Activated CD4-positive, alpha-beta T cell treated with anti-CD3 and anti-CD28 coated beads, Interleukin-2, Interleukin-6, amounts not matched to agents 100 ng/mL and 50 ng/mL, durations not matched to agents 16 hours and 8 hours (primary cell): Measurements from ENCODE around the gene JMY.

ENCODE experiments used
- DNase-seq: peaks from one replicate; pipeline ENCODE4 v3.0.0-alpha.2; 2020

Gene JMY, protein sequence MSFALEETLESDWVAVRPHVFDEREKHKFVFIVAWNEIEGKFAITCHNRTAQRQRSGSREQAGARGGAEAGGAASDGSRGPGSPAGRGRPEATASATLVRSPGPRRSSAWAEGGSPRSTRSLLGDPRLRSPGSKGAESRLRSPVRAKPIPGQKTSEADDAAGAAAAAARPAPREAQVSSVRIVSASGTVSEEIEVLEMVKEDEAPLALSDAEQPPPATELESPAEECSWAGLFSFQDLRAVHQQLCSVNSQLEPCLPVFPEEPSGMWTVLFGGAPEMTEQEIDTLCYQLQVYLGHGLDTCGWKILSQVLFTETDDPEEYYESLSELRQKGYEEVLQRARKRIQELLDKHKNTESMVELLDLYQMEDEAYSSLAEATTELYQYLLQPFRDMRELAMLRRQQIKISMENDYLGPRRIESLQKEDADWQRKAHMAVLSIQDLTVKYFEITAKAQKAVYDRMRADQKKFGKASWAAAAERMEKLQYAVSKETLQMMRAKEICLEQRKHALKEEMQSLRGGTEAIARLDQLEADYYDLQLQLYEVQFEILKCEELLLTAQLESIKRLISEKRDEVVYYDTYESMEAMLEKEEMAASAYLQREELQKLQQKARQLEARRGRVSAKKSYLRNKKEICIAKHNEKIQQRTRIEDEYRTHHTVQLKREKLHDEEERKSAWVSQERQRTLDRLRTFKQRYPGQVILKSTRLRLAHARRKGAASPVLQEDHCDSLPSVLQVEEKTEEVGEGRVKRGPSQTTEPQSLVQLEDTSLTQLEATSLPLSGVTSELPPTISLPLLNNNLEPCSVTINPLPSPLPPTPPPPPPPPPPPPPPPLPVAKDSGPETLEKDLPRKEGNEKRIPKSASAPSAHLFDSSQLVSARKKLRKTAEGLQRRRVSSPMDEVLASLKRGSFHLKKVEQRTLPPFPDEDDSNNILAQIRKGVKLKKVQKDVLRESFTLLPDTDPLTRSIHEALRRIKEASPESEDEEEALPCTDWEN

DNA sequence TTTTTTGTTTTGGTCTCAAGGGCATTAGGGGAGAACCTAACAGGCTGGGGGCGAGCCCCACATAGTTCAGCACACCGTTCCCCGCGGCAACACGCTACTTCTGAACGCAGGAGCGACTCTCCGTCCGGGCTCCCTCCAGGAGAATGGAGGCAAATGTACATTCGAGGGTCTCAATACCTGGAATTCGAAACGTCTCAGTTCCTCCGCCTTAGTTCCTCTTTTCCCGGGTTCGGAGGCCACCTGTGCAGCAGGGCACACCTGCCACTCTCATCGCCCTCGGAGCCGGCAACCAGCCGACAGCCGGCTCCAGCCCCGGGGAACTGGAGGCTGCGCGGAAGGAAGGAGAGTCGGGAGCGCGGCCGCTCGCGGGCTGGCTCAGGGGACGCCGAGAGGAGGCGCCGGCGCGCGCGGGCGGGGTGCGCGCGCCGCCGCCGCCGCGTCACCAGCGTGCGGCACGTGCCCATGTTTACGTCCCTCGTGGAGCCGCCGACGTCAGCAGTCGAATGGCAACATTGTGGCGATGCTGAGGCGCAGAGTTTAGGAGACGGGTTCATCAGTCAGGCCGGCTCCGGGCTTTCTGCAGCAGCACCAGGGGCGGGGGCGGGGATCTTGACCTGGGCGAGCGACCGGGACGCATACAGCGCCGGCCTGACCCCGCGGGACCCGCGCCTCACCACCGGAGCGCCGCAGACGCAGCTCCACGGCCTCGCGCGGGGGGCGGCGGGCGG lies at the start of gene JMY:
Gene JMY, plus strand, starts transcription at position 498 of the 728 bp plus-strand sequence. CDS start 520 bp downstream, outside the sequence.
- peak; percentile 89 for DNase-seq

DNA sequence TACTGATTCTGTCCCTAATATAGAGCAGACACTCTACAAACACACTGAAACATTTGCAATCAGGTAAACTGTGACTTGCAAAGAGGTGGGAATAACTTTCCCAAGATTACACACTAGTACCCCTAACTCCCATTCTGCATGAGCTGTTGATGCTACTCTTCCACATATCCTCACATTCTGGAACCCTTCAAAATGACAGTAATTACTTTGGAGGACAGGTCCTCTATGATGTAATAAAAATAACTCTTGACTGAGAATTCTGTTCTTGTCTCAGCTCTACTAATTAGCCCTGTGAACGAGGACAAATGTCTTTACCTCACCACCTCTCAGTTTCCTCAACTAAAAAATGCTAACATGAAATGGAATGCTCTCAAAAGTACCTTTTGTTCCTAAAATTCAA lies 49.5 kb upstream of the JMY start:
- DNase-seq = no peak

DNA sequence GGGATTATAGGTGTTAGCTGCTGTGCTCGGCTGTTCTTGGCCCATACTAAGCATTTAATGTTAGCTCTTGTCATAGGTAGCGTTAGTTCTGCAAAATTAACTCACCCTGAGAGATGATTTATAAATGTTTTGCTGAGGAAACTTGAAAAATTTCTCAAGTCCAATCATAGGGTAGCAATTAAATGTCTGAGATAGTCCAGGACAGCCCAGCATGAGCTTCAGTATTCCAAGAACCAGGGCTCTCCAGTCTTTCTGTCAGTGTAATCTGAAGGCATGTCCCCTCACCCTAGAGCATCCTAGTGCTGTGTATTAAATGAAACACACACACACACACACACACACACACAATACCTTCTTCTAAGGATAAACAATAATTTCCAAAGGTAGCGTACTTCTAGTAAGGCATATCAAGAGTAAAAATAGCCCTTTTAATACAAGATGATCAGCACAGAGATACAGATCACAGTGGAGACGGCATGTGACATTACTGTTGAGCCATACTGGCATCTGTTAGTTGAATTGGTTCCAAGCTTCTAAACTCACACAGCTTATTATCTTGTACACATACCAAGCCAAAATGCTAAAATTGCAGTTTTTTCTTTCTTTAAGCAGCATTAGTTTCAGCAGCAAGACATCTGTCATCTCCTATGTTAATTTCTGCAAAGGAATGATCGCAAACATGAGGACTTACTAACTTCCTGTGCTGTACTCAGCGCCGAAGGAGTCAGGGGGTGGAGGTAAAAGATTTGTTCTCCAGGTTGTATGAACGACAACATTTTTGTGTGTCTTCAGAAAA lies 46.3 kb upstream of the JMY start:
- DNase-seq = no peak

DNA sequence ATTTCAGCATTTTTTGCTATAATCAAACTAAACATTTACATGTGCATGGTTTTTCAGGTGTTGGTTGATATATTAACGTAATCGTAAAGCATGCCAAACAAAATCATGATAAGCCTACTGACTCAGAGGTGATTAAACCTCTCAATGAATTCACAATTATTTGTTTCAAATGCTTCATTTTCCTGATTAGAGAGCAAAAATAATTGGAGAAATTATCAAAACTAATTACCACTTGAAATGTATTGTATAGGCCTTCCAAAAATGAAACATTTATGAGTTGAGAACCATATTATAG lies 45.7 kb upstream of the JMY start:
- no peak for DNase-seq

DNA sequence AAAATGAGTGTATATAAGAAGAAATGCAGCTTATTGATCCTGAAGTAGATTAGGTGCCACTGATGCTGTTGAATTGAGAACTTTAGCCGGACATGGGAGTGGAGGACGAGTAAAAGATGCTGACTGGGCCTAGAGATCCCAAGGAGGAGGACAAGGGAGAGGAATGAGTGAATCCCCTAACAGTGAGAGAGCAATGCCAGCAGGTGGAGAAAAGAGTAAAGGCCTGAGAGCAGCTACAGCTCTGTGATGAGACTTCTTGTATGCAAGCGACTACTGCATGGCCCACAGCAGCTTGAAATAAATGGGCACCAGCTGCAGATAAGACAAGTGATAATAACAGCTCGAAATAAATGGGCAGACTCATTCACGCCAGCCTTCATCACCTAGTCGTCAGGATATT lies 44.5 kb upstream of the JMY start:
- no peak for DNase-seq

DNA sequence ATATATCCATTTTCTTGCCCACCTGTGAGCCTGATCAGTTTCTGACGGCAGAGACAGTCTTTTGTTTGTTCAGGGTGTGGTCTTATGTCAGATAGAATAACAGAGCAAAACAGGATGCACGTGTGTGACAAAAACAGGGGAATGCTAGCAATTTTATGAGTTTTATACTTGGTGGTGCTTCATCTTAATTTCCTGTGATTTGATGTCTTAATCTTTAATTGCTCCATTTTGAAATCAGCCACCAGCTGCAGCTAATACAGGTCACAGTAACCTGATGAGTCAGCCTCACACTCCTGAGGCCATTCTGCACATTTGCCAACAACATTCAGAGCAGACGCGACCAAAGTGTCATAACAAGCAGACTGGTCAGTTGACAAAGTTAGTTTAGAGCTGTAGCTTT lies 42.3 kb upstream of the JMY start:
- no peak for DNase-seq

DNA sequence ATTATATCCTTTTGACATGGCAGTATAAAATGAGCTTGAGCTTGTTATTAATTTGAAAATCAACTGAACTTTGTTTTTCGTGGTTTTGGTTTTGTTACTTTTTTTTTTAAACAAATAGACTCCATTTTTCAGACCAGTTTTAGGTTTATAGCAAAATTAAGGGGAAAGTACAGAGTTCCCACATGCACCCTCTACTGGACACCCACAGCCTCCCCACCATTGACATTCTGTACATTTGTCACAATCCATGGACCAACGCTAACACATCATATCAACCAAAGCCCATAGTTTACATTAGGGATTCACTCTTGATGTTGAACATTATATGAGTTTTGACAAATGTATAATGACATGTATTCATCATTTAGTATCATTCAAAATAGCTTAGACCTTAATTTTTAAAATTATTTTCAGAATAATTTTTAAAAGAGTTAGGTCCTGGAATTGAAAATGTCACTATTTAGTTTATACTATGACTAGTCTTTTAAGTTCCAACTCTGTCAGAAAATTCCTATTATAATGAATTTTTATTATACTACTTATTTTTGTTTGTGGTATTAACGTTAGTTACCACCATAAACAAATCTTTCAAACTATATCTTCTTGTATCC lies 35.3 kb upstream of the JMY start:
- no peak for DNase-seq

DNA sequence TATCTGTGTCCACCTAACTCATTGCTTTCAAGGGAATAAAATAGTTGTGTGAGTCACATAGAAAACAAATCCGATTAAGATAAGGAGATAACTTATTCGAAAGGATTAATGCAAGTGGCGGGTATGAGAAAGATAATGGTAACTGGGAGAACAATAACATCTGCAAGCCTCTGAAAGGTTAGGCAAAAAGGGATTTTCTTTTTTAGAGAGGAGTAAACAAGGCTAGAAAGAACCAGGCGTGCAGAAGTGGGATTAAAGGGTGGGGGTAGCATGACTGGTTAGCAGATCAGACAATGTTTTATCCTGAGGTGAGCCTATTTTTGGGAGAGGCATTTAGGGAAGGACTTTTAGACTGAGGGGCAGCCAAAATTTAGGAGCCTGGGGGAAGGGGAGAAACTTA lies 34.7 kb upstream of the JMY start:
- DNase-seq = no peak

DNA sequence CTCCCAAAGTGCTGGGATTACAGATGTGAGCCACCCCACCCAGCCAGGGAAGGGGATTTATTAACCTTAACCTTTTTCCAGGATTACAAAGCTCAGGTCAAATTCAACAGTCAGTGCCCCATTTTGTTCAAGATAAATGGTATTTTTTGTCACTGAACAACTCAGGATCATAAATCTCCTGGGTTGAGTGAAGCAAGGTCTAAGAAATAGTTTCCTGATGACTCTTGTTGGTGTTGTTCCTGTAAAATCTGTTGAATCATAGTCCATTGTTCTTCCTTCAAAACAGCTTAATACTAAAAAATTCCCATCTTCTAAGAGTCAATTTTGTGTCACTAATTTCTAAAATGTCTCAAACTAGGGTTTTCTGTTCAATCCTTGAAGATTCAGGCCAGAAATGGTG lies 33.9 kb upstream of the JMY start:
- DNase-seq = no peak

DNA sequence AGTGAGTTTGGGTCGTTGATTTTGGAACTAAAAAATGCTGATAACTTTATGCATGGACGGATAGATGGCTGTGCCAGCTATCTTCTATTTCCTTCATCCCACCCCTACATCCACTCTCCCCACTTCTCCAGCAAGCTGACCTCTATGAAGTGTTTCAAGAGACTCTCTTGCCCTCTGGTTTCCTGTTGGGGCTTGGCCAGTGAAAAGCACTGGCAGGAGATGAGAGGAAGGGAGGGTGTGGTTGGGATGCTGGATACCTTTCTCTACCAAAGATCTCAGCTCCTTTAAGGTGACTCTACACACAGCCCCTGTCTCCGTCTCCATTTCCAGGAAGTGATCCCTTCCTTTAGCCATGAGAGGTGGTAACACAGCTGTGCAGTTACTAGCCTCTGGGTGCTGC lies 30.0 kb upstream of the JMY start:
- no peak for DNase-seq

DNA sequence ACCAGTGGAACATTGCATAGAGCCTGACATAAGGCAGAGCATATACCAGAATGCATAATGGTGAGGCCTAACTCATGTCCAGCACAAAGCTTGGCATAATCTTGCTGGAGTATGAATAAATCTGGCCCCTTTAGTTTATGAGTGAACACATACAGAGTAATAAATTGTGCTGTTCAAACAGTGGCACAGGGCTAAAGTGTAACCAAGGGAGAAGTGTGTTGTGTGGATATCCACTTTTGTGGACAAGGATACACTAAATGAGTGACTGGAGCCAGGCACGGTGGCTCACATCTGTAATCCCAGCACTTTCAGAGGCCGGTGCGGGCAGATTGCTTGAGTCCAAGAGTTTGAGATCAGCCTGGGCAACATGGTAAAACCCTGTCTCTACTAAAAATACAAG lies 29.4 kb upstream of the JMY start:
- DNase-seq = no peak

DNA sequence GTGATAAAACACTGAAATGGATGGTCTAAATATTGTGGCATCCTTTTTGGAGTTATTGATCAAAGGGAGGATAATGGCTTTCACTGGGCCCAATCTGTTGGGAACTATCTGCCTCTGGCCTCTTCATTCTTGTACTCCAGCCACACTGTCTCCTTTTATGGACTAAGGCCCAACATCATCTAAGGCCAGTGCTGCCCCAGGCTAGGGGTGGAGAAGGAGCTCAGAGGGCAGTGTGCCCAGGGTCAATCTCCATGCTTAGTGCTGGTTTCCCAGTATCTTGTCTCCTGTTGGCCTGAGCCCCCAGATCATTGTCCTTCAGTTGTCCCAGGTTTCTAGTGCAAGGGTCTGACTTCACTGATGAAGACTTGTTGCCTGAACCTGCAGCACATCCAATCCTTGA lies 26.4 kb upstream of the JMY start:
- no peak for DNase-seq

DNA sequence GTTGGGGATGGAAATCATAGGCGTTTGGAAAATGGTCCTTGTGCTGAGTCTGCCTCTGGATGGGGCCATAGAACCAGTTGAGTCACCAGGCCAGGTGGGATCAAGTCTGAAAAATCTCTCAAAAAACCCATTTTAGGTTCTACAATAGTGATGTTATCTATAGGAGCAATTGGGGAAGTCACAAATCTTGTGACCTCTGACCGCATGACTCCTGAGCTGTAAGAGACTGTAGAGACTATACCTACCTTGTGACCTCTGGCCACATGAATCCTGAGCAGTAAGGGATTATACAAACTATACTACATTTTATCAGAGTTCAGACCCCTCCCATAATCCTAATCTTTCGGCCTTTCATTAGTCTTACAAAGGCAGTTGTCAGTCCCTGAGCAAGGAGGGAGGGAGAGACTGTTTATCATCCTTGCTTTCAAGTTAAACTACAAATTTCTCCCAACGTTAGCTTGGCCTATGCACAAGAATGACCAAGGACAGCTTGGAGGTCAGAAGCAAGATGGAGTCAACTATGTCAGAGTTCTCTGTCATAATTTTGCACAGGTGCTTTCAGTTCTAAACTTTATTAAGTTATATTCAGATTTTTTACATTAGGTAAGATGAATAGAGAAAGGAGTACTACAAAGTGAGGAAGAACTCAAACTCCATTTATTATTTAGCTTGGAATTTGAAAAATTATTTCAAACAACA lies 11.5 kb upstream of the JMY start:
- DNase-seq = no peak

DNA sequence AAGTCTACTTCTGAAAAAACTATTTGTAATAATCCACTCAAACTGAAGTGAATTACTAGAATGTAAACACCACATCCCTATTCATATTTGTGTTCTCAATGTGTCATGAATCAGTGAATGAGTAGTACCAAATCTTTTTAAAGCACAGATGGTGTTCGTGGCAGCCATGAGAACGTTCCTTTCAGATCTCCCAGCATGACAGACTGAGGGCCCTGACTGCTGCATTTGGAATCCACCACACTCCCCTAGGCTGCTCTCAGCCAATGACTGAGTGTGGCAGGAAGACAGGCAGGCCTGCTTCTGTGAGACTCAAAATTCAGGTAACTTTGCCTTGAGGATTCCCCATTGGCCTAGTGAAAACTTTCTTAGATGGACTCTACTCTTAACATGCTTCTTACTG lies 10.9 kb upstream of the JMY start:
- no peak for DNase-seq

DNA sequence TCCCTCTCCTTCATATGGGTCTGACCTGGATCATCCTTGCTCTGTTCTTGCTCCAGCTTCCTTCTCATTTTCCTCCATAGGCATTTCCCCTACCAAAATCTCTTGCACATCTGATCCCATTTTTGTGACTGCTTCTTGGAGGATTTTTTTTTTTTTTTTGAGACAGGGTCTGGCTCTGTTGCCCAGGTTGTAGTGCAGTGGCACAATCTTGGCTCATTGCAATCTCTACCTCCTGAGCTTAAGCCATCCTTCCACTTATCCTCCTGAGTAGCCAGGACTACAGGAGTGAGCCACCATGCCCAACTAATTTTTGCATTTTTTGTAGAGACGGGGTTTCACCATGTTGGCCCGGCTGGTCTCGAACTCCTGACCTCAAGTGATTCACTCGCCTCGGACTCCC lies 10.5 kb upstream of the JMY start:
- DNase-seq = no peak

DNA sequence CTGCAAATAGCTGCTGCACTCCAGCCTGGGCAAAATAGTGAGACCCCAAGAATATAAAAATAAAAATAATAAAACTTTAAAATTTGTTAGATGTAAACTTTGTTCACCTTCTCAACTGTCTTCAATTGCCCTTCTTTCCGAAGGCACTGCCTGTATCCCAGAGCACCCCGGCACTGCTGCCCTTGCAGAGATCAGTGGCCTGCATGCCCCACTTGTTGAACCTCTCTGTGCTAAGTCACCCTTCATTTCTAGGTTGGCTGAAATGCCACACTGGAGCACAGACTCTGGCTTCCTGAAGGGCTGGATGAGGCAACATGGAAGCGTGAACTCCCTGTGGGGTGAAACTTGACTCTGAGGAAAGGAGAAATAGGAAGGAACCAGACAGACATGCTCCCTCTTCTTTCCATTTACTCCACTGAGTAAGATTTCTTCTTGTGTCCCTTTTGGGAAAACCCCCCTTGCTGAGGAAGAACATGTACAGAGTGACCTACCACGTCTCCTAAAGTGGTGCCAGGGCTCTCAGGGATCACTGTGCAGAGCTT lies 8.4 kb upstream of the JMY start:
- DNase-seq = no peak

DNA sequence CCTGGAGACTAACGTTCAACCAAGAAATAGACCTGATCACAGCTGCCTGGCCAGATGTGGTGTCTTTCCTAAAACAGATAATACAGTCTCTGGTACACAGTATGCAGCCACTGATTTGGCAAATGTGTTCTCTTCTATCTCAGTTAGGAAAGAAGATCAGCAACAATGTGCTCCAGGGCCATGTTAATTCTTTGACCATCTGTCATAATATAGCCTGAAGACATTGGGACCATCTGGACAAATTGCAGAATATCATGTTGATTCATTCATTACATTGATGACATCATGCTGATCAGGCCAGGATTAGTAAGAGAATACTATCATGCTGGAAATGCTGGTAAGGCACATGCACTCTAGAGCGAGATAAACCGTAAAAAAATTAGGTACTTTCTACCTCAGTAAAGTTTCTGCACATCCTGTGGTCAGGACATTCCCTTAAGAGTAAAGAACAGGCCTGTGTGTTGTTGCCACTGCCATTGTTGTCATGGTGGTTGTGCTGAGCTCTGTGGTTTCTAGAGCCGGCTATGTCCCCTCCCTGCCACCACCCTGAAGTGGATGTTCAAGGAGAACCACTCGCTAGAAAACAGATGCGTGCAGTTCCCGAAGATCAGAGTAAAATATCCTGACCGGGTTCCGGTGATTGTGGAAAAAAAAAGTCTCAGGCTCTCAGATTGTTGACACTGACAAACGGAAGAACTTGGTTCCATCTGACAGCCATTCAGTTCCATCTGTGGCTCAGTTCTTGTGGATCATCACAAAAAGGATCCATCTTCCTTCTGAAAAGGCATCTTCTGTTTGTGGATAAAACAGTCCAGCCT lies 6.4 kb upstream of the JMY start:
- DNase-seq = peak; percentile 64

DNA sequence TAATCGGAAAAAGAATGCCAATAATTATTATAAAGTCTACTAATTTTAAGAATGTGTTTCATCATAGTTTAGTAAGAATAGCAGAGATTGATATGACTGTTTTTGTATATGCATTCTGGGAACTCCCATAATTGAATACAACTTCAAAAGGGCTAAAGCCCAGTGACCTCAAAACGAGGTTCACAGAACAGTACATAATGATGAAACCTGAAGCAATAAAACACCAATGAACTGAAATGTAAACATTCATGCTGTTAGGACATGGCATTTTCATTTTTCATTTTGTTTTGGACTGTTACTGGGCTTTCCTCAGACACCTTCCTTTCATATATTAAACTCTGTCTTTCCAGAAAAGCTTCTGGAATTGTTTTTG lies 684 bp upstream of the JMY start:
- peak; percentile 73 for DNase-seq

DNA sequence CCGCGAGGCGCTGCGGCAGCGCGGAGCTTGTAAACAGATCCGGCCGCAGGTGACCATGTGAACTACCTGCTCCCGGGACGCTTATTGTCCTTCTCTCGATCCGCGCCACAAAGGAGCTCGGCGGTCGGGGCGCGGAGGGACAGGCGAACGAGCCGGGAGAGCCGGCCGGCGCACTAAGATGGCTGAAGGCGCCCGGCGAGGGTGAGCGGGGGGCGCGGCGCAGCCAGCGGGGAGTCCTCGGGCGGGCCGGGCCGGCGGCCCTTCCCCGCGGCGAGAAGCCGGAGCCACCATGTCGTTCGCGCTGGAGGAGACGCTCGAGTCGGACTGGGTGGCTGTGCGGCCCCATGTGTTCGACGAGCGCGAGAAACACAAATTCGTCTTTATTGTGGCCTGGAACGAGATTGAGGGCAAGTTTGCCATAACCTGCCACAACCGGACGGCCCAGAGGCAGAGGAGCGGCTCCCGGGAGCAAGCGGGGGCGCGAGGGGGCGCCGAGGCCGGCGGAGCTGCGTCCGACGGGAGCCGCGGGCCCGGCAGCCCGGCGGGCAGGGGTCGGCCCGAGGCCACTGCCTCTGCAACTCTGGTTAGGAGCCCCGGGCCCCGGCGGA lies 535 bp downstream of the JMY start:
- peak; percentile 23 for DNase-seq
